Lower leg skin (tissue), 3 donors: Measurements from ENCODE around the gene ROBO1.

Source experiments
- POLR2A ChIP-seq, 2 donors: fragments of 450-650 bp; IDR thresholded peaks; one replicate each; pipeline ENCODE4 v1.6.1; 2016 to 2017; ENCODE audit warnings: antibody characterized with exemption in 2 of 2, mild to moderate bottlenecking in 1 of 2, moderate library complexity in 1 of 2
- TF ChIP-seq, protein P1 (sequence below), 3 donors: fragments of 450-650 bp; IDR thresholded peaks; one replicate each; pipeline ENCODE4 v1.5.1; 2016; ENCODE audit warnings: antibody characterized with exemption in 3 of 3, mild to moderate bottlenecking in 3 of 3, moderate library complexity in 2 of 3

DNA sequence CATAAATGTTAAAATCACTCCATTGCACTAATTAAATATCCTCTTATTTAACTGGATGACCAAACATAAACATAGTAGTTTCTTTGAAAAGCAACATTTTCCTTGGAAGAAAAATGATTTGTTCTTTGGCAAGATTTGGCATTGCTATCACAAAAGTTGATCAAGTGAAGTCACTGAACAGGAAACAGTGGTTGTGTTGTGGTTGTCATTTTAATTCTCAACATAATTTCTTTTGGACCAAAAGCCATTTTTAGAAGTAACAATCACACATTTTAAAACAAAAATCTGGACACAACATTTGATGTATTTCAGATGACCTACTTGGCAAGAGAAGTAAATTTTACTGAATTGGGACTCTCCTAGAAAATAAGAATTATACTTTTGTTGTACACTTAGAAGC lies 872.3 kb downstream of the ROBO1 start:
- no peak for TF ChIP-seq POLR2A (IDR thresholded peaks at IDR 0.05)
- TF ChIP-seq, protein P1, sequence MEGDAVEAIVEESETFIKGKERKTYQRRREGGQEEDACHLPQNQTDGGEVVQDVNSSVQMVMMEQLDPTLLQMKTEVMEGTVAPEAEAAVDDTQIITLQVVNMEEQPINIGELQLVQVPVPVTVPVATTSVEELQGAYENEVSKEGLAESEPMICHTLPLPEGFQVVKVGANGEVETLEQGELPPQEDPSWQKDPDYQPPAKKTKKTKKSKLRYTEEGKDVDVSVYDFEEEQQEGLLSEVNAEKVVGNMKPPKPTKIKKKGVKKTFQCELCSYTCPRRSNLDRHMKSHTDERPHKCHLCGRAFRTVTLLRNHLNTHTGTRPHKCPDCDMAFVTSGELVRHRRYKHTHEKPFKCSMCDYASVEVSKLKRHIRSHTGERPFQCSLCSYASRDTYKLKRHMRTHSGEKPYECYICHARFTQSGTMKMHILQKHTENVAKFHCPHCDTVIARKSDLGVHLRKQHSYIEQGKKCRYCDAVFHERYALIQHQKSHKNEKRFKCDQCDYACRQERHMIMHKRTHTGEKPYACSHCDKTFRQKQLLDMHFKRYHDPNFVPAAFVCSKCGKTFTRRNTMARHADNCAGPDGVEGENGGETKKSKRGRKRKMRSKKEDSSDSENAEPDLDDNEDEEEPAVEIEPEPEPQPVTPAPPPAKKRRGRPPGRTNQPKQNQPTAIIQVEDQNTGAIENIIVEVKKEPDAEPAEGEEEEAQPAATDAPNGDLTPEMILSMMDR (IDR thresholded peaks at IDR 0.05) = no peak
